GM19238 (cell line): ENCODE results near the gene PDCD6IP.
"Not testable (repeated sequence)": the region's sequence is repeated elsewhere in the genome, so short reads cannot be mapped to it uniquely, and the experiment has no call there.

Source experiments
- DNase-seq: peaks from one replicate; pipeline ENCODE4 v3.0.0; 2011; ENCODE audit warnings: low spot score; ENCODE audit not compliant: insufficient read length

Gene PDCD6IP

DNA sequence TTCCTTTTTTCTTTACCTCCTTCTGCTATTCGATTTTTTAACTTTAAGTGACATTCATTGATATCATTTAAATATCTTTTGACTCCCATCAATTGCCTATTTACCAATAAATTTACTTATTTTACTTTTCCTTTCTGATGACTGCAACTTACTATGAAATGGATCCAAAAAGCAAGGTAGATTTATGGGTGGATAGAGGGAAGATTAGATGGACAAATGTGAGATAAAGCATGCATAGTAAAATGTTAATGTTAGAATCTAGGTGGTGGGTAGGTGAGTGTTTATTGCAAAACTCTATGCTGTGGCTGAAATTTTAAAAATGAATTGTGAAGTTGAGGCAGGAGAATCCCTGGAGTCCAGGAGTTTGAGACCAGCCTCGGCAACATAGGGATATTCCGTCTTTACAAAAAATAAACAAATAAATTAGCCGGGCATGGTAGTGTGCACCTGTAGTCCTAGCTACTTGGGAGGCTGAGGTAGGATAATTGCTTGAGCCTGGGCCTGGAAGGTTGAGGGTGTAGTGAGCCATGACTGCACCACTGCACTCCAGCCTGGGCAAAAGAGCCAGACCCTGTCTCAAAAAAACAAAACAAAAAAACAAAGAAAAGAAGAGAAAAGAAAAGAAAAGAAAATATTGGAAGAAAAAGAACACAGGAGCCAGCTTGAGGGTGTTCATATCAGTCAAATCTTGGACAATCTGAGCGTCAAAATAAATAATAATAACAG is 6.1 kb upstream of the PDCD6IP start:
- DNase-seq, result no peak

DNA sequence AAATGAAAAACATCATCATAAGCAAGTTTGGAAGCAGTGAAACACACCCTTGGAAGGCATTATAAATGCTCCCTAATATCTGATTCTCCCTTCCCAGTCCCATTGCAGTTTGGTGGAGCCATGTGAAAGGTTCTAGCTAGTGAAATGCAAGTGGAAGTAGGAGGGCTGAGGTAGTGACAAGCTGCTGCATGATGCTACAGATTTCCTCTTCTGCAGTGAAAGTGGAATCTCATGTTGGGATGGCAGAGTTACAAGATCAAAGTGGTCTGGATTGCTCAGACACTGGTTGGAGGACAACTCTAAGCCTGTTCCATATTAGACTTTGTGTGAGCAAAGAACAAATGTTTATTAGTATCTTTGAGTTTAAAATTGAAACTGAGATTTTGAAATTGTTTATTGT is 3.3 kb upstream of the PDCD6IP start:
- no peak for DNase-seq

DNA sequence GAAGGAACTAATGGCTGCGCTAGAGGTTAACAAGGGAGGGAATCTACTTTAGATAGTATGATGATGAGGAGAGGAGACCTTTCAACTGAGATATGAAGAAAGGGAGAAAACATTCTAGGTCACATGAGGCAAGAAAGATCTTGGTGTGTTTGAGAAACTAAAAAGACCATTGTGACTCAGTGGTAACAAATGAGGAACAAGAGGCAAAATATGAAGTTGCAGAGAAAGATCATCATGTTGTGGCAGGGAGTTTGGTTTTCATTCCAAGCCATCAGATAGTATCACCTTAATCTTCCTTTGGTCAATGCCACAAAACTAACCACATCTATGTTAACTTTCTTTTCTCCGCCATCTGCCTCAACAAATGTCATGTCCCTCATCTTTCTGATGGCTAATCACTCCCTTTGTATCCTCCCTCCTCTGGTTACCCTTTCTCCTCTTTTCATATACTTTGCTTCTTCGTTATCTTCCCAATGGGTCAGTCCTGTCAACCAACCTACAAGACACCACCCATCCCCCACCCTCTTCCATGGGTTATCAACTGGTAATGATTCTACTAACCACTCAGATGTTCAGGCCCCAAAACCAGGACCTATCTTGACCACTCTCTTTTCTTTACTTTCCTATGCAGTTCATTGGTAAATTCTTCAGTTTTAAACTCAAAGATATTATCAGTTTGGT is 2.4 kb upstream of the PDCD6IP start:
- DNase-seq, result no peak

GRCh38 chr3:33798113-33798417 is 365 bp upstream of the PDCD6IP start:
- DNase-seq, result no peak

DNA sequence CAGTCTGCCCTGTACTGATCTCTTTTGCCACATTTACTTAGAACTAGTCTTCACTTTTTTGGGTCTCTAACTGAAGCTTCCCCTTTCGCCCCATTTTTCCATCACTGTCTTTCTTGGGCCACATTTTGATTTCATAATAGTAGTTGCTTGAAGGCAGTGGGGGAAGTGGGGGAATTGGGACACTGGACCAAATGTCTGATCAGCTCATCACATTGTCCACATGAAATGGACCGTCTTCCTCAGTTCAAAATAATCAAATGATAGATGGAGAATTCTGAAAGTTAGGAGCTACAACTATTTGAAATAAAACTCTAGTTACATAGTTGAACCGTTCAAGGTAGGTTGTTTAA is 747 bp downstream of the PDCD6IP start:
- DNase-seq, result no peak

GRCh38 chr3:33803252-33803651 is 4.8 kb downstream of the PDCD6IP start:
- DNase-seq, result no peak

- no peak for DNase-seq
Measured at GRCh38 chr3:33803894-33804526, 5.6 kb downstream of the PDCD6IP start.

DNA sequence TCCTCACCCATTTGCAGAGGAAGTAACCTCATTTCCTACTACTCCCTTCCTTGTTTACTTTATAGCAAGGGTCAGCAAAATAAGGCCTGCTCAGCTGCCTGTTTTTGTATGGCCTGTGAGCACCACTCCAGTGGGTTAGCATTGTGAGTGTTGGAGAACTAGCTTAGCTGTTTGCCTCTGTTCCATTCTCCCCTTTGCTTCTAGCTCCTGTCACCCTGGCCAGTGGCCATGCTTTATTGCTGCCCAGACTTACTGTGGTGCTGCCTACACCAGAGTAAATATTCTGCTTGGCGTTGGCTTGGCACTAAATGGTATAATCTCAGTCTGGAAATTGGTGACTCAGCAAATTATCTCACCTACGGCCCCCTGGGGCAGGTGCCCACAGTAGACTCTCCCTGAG is 8.8 kb downstream of the PDCD6IP start:
- DNase-seq, result no peak

DNA sequence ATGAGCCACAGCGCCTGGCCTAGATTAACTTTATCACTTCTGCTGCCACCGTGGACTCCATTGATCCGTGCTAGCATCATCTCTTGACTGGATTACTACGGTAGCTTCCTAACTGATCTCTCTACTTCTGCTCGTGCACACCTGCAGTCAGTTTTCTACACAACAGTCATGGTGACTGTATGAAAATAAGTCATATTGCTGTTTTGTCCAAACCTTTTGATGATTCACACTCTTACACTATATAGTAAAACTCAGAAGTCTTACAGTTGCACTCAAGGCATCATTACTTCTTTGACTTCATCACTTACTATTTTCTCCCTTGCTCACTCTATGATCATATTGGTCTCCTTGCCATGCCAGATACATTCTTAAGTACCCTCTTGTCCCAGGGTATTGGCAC is 10.1 kb downstream of the PDCD6IP start:
- DNase-seq, result no peak

- DNase-seq, result no peak
Measured at GRCh38 chr3:33810545-33810944, 12.1 kb downstream of the PDCD6IP start.

- DNase-seq, result no peak
Measured at GRCh38 chr3:33821989-33822388, 23.6 kb downstream of the PDCD6IP start.

GRCh38 chr3:33823821-33824220 is 25.4 kb downstream of the PDCD6IP start:
- DNase-seq, result no peak

DNA sequence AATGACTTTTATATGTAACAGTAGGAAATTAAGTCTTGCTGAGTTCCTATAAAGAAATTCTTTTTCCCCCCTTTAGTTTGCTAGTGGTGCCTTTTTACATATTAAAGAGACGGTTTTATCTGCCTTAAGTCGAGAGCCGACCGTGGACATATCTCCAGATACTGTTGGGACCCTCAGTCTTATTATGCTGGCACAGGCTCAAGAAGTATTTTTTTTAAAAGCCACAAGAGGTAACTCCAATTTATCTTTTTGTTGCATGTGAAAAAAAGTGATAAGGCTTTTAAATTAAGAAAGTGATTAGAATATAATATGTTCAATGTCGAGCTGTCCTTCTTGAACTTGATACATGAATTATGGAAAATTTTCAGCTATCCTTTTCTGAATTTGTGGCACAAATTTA is 26.7 kb downstream of the PDCD6IP start:
- no peak for DNase-seq

GRCh38 chr3:33826206-33826605 is 27.8 kb downstream of the PDCD6IP start:
- no peak for DNase-seq

DNA sequence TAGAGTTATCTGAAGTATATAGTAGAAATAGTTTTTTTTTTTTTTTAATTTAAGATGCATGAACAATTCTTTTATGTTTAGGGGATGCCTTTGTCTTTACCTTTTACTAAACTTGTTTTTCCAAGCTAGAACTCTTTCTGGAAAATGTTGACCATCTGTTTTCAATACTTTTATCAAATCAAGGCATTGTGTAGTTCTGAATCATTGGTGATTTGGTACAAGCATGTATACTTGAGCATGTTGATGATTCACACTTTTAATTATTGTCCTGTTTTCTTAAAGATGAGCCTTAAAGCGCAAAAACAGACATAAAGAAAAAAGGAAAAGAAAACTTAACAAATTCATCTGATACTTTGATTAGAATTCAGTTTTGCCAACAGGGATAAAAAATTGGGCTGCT is 28.3 kb downstream of the PDCD6IP start:
- DNase-seq, result no peak

GRCh38 chr3:33829720-33830119 is 31.3 kb downstream of the PDCD6IP start:
- DNase-seq, result no peak

- DNase-seq, result no peak
Measured at GRCh38 chr3:33831053-33831452, 32.6 kb downstream of the PDCD6IP start.

DNA sequence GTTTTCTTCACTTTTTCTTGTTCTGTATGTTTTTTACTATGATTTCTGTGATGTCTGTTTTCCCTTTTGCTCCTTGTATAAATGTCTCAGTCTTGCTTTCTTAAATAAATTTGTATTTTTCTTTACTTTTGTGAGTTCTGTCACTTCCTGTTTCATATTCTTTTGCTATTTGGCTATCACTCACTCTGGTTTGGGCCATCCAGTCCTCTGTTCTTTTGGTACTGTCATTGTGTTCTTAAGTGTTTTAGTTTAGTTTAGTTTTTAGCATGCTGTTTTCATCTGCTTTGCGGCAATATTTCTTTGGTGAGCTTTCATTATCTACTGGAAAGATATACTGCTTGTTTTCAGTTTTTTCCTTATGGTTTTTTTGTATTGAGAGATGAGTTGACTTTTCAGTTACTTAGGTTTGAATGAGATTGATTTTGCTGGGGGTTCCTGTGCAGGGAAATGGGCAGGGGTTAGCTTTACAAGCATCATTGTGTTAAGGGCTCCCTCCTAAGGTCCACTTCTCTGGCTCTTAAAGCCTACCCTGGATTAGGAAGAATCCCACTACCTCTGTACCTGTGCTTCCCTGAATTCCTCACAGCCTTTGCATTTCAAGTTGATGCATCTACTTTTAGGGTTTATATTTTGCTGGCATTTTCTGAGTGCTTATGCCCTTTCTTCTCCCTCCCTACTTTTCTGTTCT is 35.1 kb downstream of the PDCD6IP start:
- DNase-seq, result no peak

DNA sequence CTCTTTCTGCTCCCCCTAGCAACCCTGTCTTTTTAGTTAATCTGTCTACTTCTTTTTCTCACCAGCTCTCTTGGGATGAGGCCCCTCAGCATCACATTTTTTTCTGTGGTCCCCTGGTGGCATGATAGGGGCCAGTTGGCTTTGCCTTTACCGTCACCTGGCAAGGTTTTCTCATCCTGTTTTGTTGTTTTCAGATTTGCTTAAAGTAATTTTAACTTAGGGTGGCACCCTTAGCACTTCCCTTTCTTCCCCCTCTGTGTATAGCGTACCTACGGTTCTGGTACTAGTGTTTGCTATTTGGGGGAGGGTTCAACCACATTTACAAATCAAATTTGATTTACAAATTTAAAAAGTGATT is 35.6 kb downstream of the PDCD6IP start:
- DNase-seq, result no peak

DNA sequence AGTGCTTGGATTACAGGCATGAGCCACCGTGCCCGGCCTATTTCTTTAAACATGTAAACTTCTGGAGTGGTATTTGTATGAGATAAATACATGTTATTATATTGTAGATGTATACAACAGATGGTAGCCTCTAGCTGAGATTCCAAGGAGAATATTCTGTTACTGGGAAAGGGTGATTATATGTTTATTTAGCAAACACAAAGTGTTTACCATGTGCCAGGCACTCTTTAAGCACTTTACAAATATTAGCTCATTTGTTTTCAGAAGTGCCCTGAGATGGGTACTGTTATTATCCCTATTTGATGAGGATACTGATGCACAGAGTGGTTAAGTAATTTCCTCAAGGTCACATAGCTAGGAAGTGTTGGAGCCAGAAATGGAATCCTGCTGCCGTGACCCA is 38.8 kb downstream of the PDCD6IP start:
- DNase-seq, result not testable (repeated sequence)

DNA sequence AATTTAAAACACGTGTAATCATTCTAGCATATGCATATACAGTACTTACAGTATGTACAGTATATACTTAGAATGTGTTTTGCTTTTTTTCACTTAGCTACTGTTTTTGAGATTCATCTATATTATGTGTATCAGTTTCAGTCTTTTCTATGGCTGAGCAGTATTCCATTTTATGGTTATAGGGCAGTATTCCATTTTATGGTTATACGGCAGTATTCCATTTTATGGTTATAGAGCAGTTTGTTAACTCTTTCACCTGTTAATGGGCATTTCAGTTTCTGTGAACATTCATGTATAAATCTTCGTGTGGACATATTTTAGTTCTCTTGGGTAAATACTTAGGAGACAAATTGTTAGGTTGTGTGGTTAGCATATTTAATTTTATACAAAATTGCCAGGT is 40.9 kb downstream of the PDCD6IP start:
- no peak for DNase-seq

DNA sequence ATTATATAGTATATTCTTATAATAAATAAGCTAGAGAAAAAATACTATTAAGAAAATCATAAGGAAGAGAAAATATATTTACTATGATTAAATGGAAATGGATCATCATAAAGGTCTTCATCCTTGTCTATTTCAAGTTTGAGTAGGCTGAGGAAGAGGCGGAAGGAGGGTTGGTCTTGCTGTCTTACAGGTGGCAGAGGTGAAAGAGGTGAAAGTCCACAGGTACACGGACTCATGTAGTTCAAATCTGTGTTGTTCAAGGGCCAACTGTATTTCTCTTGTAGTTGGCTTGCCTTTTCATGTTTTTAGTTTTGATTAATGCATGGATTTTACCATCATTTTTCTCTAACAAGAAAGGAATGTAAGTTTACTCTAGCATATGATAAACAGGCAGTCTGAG is 41.7 kb downstream of the PDCD6IP start:
- DNase-seq, result no peak
